Head of caudate nucleus (tissue), 42 donors: ENCODE data around the gene HIPK3.
A peak's percentile ranks its signal among the peaks of the same experiment; 100 is the strongest.
"Not testable (repeated sequence)": the region's sequence is repeated elsewhere in the genome, so short reads cannot be mapped to it uniquely, and the experiment has no call there.

Experiments
- DNase-seq, 42 donors: peaks; one replicate each; pipeline versions ENCODE4 v3.0.0 to v3.0.0-alpha.2; 2020 to 2021; ENCODE audit warnings: mixed read lengths in 7 of 42
- intact Hi-C: fragments of 100-400 bp; cut with DNase I; formaldehyde crosslinking; loops from one replicate; pipeline ENCODE4 v1.15.0; 2022

HIPK3 gene

DNA sequence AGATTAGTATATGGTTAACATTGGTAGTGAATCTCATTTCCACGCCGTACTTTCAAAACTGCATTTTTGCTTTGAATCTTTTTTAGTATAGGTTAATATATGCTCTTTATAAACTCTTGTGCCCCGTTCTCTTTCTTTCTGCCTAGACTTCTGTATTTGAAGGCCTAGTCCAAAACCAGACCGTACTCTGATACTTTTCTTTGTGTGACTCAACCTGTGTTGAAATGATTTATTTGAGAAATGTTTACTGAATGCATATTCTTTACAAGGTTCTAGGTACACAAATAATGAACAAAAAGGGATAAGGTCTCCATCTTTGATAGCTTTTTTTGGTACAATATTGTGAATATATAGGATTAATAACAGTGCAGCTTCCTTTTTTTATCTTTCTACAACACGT lies 68.3 kb downstream of the HIPK3 start:
- intact Hi-C loops, result no loop called here
- DNase-seq, result no peak

DNA sequence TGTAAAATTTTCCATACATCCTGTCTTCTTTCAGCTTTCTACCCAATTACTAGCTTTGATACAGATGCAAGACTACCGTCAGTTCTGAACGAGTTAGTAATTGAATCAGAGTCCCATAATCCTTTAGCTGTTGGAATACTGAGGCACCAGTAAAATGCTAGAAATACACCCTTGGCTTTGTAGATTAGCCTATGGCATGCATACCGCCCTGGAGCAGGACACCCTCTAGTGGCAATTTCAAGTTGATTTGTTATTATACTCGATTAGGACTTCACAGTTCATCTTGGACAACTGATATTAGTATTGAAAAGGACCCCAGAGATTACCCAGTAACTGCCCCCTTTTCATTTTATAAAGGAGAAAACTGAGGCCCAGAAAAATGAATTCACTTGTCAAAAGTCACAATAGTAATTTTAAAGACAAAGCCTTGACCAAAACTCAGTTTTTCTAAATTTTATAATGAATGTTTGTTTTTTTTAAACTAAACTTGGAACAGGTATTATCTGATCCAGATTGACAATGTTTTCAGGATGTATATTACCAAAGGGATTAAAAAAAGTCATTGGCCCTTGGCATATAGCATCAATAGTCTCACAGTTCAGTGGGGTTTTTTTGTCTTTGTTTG lies 72.6 kb downstream of the HIPK3 start:
- intact Hi-C loops, result loop anchor here (2.0 kb wide), 1 partner anchor 165 kb away; no protein-coding TSS in a partner anchor
- DNase-seq, result peak in 37 of 42 donors; percentile 22 to 82 (median 48)

DNA sequence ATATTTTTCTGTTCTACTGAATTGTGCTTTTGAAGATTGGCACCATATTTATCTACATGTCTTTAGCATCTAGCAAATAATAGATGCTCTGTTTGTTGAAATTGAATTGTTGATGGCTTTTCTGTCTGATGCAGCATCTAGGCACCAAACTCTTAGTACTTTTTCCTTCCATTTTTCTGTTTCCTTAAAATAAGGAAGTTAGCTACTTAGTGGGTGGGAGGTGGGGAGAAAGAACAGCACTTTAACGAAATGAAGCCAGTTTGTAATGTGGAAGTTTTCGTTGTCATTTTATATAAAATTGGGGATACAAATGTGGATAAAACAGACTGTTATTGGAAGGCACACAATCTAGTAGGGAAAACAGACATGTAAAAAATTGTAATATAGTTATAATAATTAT lies 76.6 kb downstream of the HIPK3 start:
- DNase-seq, result no peak
- intact Hi-C loops, result no loop called here

DNA sequence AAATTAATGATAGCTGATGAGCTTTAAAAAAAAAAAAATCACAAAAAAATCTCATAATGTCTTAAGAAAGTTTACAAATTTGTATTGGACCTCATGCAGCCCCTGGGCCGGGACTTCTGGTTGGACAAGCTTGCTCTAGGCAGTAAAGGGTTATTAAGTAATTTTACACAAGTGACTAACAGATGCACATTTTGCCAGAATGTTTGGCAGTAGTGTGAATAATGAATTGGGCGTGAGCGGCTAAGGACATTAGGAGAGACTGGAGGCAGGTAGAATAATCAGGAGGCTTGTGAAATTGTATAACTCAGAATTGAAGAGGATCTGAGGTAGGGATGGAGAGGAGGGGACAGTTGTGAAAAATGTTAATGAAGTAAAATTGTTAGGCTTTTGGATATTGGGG lies 77.4 kb downstream of the HIPK3 start:
- intact Hi-C loops, result no loop called here
- no peak for DNase-seq

DNA sequence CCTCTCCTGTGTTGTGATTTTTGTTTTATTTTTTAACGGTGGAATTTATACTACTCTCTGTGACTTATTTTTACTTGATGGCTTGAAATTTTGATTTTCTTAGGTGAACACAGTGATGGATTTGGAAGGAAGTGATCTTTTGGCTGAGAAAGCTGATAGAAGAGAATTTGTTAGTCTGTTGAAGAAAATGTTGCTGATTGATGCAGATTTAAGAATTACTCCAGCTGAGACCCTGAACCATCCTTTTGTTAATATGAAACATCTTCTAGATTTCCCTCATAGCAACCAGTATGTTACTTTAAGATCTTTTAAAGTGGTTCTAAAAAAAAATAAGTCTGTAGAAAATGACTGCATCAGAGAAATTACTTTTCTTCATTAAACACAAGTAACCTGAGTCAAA lies 82.1 kb downstream of the HIPK3 start:
- DNase-seq, result no peak
- intact Hi-C loops, result no loop called here

DNA sequence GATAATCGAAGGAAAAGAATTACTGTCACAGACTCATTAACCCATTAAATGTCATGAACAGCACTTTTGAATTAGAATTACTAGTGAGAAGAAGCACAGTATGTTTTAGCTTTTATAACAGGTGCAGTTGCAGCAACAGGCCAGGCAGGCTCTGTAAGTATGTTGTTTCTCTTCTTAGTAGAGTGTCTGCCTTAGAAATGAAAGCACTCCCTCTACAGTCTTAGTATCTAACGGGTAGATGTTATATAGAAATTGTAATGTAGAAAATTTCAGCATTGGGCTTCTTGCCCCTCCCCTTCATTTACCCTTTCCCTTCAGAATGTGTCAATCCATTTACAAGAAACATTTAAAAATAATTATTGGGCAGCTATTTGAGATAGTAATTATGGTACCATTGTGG lies 87.4 kb downstream of the HIPK3 start:
- DNase-seq, result peak in 2 of 42 donors; percentile 14 to 43

DNA sequence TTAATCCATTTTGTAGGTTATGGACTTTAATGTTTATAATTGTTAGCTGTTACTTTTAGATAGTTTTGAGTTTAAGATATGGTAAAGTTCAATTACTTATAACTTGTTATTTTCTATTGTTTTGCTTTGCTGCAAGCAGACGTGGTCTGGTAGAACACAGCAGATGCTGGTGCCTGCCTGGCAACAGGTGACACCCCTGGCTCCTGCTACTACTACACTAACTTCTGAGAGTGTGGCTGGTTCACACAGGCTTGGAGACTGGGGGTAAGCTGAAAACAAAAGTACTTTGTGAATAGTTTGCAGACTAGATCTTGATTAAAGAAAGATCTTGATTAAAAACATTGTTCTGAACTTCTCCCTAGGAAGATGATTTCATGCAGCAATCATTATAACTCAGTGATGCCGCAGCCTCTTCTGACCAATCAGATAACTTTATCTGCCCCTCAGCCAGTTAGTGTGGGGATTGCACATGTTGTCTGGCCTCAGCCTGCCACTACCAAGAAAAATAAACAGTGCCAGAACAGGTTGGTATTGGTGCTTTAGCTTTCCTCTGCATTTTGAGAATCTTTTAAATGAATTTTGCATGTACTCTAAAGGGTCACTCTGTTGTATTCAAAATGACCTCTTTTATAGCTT lies 90.4 kb downstream of the HIPK3 start:
- no peak for DNase-seq
- intact Hi-C loops, result no loop called here

More for the DNA sequence above, 87.4 kb downstream of the HIPK3 start:
- intact Hi-C loops, result no loop called here

DNA sequence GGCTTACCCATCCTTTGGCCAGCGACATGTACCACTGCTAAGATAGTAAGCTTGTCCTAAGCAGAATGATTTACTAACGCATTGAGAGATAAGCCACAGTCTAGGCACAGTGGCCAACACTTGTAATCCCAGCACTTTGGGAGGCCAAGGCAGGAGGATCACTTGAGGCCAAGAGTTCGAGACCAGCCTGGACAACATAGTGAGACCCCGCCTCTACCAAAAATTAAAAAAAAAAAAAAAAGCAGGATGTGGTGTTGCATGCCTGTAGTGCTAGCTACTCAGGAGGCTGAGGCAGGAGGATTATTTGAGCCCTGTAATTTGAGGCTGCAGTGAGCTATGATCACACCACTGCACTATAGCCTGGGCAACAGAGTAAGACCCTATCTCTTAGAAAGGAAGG lies 93.1 kb downstream of the HIPK3 start:
- DNase-seq, result no peak
- intact Hi-C loops, result no loop called here

DNA sequence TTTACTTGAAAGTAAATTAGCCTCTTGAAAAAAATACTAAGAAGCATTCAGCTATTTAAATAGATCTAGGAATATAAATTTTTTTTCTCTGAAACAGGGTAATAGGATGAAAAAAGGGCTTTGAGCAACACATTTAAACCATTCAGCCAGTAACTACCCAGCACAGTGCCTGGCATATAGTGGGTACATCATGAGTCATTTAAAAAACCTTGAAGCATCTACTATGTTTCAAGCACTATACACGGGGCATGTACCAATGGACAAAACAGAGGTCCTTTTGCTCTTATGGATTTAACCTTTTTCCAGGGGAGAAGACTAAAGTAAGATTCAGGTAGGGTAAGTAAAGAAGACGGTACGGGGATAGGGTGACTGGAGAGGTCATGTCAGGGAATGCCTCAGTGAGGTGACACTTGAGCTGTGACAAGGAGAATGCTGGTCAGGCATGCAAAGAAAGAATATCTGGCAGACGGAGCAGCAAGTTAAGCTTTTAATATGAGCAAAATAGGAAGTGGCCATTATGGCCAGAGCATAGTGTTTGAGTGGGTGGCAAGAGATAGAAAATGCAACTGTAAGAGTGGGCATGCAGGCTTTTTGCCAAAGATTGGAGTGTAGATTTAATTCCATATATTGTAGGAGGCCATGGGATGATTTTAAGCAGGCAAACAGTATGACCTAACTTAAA lies 101.1 kb downstream of the HIPK3 start:
- DNase-seq, result no peak
- intact Hi-C loops, result no loop called here

DNA sequence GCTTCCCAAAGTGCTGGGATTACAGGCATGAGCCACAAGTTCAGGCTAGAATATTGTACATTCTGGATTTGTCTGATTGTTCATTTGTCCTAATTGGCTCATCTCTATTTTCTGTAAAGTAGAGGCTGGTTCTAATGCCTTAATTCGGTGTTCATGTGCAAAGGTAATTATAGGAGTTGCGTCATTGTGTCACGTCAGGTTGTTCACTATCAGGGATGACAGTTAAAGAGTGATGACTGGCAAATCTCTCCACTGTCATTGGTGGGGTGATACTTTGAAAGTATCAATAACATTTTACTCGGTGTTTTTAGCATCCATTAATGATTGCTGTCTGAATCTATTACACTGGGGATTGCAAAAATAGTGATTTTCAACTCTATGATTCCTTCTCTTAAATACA lies 103.5 kb downstream of the HIPK3 start:
- intact Hi-C loops, result no loop called here
- DNase-seq, result no peak

DNA sequence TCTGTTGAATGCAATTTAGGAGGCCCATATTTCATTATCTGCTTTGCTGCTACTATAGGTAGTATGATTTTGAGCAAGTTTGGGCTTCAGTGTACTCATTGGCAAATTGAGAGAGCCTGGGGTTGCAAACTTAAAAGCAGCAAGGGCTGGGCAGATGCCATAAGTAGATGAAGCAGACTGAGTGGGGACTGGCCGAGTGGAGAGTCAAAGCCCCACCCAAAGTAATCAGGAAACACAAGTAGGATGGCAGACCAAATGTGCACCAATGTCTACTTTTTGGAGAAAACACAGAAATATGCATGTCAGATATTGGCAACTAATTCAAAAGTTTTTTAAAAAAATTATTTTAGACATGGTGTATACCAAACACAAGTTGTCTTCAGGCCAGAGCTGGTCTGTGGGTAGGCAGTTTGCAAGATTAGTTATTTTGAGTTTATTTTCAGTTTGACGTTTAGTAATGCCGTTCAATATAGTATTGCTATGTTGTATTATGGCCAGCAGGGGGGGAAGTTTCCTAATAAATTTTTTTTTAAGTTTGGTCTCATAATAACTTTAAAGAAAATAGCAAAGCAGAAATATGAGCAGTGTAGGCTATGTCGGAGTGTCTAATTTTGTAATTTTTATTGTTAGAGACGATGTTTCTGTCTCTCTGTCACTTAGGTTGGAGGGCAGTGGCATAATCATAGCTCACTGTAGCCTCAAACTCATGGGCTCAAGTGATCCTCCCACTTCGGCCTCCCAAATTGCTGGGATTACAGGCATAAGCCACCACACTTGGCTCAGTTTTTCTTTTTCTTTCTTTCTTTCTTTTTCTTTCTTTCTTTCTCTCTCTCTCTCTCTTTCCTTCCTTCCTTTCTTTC lies 105.1 kb downstream of the HIPK3 start:
- intact Hi-C loops, result loop anchor here (2.0 kb wide), 1 partner anchor 327 kb away; no protein-coding TSS in a partner anchor
- DNase-seq, result peak in 1 of 42 donors; percentile 62

DNA sequence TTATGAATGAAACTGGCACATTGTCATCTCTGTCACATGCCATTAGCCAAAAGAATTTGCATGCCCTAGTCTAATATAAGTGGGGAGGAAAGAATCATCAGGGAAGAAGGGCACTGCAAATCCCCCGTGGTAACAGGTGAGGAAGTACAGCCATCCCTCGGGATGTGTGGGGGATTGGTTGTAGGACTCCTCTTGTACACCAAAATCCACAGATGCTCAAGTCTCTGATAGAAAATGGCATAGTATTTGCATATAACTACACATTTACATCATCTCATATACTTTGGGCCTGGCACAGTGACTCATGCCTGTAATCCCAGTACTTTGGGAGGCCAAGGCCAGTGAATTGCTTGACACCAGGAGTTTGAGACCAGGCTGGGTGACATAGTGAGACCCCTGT lies 109.7 kb downstream of the HIPK3 start:
- intact Hi-C loops, result no loop called here
- DNase-seq, result no peak

DNA sequence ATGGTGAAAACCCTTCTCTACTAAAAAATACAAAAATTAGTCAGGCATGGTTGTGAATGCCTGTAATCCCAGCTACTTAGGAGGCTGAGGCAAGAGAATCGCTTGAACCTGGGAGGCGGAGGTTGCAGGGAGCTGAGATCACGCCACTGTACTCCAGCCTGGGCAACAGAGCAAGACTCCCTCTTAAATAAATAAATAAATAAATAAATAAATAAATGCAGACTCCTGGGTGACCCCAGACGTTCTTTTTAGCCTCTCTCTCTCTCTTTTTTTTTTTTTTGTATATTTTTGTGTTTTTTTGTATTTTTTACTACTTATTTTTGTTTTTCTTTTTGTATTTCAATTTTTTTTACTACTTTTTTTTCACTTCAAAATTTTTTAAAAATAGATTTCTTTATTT lies 111.3 kb downstream of the HIPK3 start:
- intact Hi-C loops, DNase-seq: not testable (repeated sequence)

DNA sequence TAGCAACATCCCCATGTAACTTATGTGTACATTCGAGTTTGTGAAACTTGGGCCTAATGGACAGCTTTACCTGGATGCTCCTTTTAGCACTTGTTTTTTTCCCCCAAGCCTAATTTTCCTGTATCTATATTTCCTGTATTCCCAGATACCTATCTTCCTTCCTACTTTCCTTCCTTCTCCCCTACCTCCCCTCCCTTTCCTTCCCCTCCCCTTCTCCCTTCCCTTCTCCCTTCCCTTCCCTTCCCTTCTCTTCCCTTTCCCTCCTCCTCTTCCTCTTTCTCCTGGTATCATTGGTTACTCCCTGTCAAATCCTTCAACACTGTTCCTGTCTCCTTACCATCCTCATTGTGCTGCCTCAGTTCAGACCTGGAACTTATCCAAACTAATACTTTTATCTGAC lies 111.8 kb downstream of the HIPK3 start:
- intact Hi-C loops, result no loop called here
- no peak for DNase-seq

DNA sequence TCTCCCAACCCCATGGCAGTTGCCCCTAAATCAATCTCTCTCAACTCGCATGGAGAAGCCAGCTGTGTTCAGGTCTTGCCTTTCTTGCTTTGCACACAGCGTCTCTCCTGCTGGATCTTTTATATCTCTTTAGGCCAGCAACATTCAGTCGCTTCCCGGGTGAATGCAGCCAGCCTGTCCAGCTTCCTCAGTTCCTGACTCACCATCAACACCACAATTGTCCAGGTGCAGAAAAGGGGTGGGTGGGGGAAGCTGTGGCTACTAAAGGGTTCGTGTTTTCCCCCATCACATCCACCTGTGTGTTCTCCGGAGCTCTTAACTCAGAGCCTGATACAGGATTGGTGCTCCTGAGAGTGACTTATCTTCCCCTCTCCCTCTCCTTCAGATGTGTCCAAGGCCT lies 116.5 kb downstream of the HIPK3 start:
- no peak for DNase-seq
- intact Hi-C loops, result no loop called here

DNA sequence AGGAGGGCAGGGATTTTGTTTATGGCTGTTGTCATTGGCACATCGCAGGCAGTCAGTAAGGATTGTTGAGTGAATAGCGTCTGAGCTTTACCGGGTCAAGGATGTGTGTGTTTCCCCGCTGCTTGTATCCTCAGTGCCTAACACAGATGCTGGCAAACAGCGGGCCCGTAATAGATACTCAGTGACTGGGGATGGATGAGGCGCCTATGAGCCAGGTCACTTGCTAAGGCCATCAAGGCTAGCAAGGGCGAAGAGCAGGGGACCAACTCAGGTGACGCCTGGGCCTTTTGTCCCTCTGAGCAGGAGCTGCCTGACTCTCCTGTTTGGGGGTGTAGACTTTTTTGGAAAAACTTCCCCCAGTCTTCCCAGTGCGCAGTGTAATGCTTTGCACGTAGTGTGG lies 118.1 kb downstream of the HIPK3 start:
- DNase-seq, result no peak
- intact Hi-C loops, result no loop called here

DNA sequence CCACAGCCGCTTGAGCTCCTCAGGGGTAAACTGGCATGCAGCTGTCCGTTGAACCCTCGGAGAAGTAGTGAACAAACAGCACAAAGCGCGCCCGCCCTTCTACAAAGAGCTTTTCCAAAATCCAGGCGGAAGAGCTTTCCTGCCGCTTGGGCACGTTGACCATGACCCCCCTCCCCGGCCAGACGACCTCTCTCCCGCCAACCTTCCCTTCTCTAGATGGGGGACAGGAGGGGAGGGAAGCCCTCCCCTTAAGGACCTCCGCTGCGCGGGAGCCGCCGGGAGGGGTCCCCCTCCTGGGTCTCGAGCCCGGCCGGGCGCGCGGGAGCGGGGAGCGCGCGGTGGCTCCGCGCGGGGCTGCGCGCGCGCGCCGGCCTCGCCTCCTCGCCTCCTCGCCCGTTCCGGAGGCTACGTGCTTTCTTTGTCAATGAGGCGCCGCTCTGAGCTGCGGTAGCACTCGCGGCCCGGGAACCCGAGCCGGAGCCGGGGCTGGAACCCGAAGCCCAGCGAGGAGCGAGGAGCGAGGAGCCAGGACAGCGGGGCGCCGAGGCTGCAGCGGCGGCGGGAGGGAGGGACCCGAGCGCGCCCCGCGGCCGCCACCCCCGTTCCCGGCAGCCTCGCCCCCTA lies 118.6 kb downstream of the HIPK3 start, which contains the start of gene KIAA1549L:
Gene KIAA1549L (plus strand): TSS at position 421 of the 624 bp plus-strand sequence.
- intact Hi-C loops, result no loop called here
- peak in 41 of 42 donors; percentile 13 to 80 (median 59) for DNase-seq

DNA sequence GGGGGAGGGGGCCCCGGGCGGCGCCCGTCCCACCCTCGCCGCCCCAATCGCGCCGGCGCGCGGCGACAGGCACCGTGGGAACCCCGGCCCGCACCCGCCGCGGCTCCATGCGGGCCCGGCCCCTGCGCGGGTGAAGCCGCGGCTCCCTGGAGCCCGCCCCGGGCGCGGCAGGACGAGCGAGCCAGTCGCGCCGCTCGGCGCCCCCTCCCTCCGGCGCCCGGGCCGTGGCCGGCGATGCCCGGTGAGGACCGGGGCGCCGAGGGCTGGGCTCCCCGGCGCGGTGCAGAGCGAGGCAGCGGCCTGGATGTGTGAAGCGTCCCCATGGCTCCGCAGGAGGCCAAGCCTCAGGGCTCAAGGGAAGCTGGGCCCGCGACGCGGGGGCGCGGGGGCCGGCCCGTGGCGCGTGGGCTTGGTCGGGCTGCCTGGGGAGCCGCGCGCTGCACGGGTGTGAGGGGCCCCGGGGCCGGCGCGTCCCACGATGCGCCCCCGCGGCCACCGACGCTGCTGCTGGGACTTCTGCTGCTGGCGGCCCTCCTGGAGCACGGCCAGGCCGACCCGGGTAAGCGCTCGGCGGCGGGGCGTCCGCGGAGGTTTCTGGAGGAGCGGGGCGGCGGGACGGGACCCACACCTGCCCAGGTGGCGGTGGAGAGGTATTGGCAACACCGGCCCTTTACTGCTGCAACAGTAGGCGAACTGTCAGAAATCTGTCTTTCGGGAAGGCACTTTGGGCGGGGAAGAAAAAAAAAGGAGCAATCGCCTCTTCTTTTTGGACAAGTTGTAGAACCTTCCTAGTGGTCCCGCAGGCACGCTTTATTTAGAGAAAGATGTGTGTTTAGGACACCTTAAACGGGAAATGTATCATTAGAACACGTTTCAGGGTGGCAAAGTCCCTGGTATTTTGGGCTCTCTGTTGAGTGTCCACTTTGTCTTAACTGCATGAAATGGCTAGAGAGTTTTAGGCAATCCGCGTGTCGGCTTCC lies 119.4 kb downstream of the HIPK3 start:
- intact Hi-C loops, result no loop called here
- peak in 16 of 42 donors; percentile 7 to 49 (median 20) for DNase-seq
